Heart right ventricle (tissue), 16 donors: Measurements from ENCODE around the gene ADAM12. TPM values are rescaled to one million over a fixed set of nuclear protein-coding genes. Genes with fewer than 3 reads are reported as not detected.

ENCODE experiments used
- ATAC-seq, 8 donors: fragments of 200-7000 bp; cut with Tn5 transposase; one replicate each; pipeline ENCODE4 v1.9.1; 2020; ENCODE audit warnings: mild to moderate bottlenecking in 8 of 8, moderate library complexity in 8 of 8, moderate number of reproducible peaks in 1 of 8
- DNase-seq, 2 donors: peaks; one replicate each; pipeline ENCODE4 v3.0.0-alpha.2; 2020
- H3K27ac ChIP-seq, 10 donors: fragments of 200-600 bp; sonication (generic) in 2 of 10; one replicate each; pipeline versions ENCODE4 v1.5.0 to v1.8.0; 2020 to 2022; ENCODE audit warnings: mild to moderate bottlenecking in 3 of 10
- H3K27me3 ChIP-seq, 7 donors: fragments of 200-600 bp; one replicate each; pipeline ENCODE4 v1.8.0; 2021 to 2022; ENCODE audit warnings: mild to moderate bottlenecking in 2 of 7
- H3K36me3 ChIP-seq, 9 donors: fragments of 200-600 bp; sonication (generic) in 1 of 9; one replicate each; pipeline versions ENCODE4 v1.5.0 to v1.8.0; 2020 to 2022; ENCODE audit warnings: mild to moderate bottlenecking in 2 of 9
- H3K4me1 ChIP-seq, 9 donors: fragments of 200-600 bp; sonication (generic) in 1 of 9; one replicate each; pipeline versions ENCODE4 v1.5.0 to v1.8.0; 2020 to 2022; ENCODE audit warnings: mild to moderate bottlenecking in 4 of 9
- H3K4me3 ChIP-seq, 10 donors: fragments of 200-600 bp; sonication (generic) in 2 of 10; one replicate each; pipeline versions ENCODE4 v1.5.0 to v1.8.0; 2020 to 2022; ENCODE audit warnings: mild to moderate bottlenecking in 7 of 10, moderate library complexity in 2 of 10
- H3K9me3 ChIP-seq, 11 donors: fragments of 200-600 bp in 10 of 11; sonication (generic) in 2 of 11; one replicate each; pipeline versions ENCODE4 v1.5.0 to v1.8.0; 2013 to 2022; ENCODE audit warnings: mild to moderate bottlenecking in 2 of 11, control low read depth in 1 of 11, moderate library complexity in 1 of 11
- WGBS, 2 donors: extraction: QIAGEN DNeasy Blood & Tissue Kit; methylation state at CpG; one replicate each; pipeline ENCODE4 v1.1.7; 2013; ENCODE audit warnings: inconsistent platforms in 1 of 2; 5-methylcytosine and 5-hydroxymethylcytosine counted together
- intact Hi-C, 10 donors: fragments of 100-400 bp; cut with DNase I; formaldehyde crosslinking; loops; one replicate each; pipeline versions ENCODE4 v1.11.1 to v1.14.2; 2022
- polyA plus RNA-seq, 2 donors: library from polyadenylated mRNA; stranded (reverse); fragments of 200-250 nt; gene quantifications; one replicate each; pipeline ENCODE4 v1.2.3, GENCODE V29; 2013
- total RNA-seq, 10 donors: library from RNA; stranded (reverse); fragmentation: NEBNext Ultra II Directional in 3 of 10; extraction: Animal tissue kit (Norgen Biotek cat#: 25700) in 3 of 10; gene quantifications; one replicate each; pipeline versions ENCODE4 v1.2.1 to v1.2.4, GENCODE V29; 2021 to 2023
- TF ChIP-seq, protein P1 (sequence below), 9 donors: fragments of 200-600 bp; sonication (generic) in 2 of 9; IDR thresholded peaks; one replicate each; pipeline versions ENCODE4 v1.5.0 to v1.8.0; 2021 to 2022; ENCODE audit warnings: antibody characterized with exemption in 9 of 9, mild to moderate bottlenecking in 5 of 9, moderate library complexity in 1 of 9
- donor health status: Arrhythmogenic right ventricular cardiomyopathy.
- donor health status: ischemic (EF 13 %, LVEDD 7.1; RV severe dilation, severe dysfunction).
- donor health status: healthy with polysubstance abuse.
- donor health status: DM: no; HTN: yes; CAD: no.
- donor health status: DM: no; HTN: no; CAD: no.
- donor health status: ischemic (EF 25% LVEDD 6.9; RV normal size, moderate dysfunction).
- donor health status: ischemic (EF 25% LVEDD 5.7; RV mildly dilated, moderate dysfunction).
- donor health status: healthy.
- donor health status: DM: yes; HTN: yes; CAD: no.
- donor health status: Ischemic cardiomyopathy.
- donor health status: ischemic (EF 35%, LVEDD 5.7; RV mildly dilated, moderate dysfunction).
- donor health status: nonischemic (EF 11% LVEDD 7.7; RV severe dilation, severe dysfunction).
- donor health status: DM: yes; HTN: yes; CAD: no.
- donor health status: PGD.
- donor health status: ischemic (EF 29% LVEDD 5.4; RV normal size, mild dysfunction).
- donor health status: nonischemic (EF 23%, LVEDD 6.1; RV moderate dilation, normal function).

ADAM12 gene
- total and polyA plus RNA-seq, 12 donors = 0.07 to 6.9 (median 0.47) TPM

DNA sequence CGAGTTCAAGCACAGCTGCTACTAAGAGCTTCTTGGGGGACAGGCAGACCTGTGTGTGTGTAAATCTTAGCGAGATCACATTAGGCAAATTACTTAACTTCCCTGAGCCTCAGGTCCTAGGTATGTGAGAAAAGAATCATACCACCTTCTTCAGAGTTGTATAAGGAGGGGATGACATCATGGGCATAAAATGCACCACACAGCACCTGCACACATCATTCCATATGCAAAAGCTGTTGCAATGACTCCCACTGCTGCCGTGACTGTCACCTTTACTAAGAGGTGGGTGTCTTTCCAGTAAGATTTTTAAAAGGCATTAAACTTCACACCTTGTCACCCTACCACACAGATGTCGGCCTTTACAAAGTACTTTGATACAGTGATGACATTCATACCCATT, 345.9 kb downstream of the ADAM12 start:
- no peaks in the 10 kb centered on the region for H3K36me3 ChIP-seq
- peak overlapping the region in 1 of 10 donors; percentile 12 for H3K4me3 ChIP-seq
- no peaks in the 10 kb centered on the region for H3K9me3 ChIP-seq
- intact Hi-C loops = no loop called here
- H3K4me1 ChIP-seq = peaks cover 4 to 33% (median 22%) of the 10 kb centered on the region in 9 donors
- WGBS, 2 donors = 57 to 68% methylated on average over 4 of the region's 4 CpGs
- DNase-seq = no peak
- peak overlapping the region in 9 of 10 donors; percentile 24 to 78 (median 48) for H3K27ac ChIP-seq
- no peak for ATAC-seq
- H3K27me3 ChIP-seq = no peaks in the 10 kb centered on the region
- TF ChIP-seq, protein P1, sequence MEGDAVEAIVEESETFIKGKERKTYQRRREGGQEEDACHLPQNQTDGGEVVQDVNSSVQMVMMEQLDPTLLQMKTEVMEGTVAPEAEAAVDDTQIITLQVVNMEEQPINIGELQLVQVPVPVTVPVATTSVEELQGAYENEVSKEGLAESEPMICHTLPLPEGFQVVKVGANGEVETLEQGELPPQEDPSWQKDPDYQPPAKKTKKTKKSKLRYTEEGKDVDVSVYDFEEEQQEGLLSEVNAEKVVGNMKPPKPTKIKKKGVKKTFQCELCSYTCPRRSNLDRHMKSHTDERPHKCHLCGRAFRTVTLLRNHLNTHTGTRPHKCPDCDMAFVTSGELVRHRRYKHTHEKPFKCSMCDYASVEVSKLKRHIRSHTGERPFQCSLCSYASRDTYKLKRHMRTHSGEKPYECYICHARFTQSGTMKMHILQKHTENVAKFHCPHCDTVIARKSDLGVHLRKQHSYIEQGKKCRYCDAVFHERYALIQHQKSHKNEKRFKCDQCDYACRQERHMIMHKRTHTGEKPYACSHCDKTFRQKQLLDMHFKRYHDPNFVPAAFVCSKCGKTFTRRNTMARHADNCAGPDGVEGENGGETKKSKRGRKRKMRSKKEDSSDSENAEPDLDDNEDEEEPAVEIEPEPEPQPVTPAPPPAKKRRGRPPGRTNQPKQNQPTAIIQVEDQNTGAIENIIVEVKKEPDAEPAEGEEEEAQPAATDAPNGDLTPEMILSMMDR (IDR thresholded peaks at IDR 0.05) = no peak

DNA sequence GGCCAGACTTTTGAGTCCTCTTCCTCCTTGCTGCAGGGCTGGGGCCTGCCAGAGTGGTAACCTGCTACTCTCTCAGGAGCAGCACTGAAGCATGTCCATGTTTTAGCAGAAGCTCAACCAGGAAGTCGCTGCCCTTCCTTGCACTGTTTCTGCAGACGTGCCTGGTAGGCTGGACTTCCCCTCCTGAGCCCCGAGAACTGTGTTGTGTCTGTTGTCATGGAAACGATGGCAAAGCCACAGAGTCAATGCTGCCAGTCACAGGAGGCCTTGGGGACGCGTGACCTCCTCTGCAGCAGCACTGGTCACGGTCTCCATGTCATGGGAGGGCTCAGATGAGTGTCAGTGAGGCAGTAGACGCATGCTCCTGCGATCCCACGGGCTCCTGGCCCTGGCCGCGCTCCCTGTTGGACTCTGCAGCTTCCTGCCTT, 346.5 kb downstream of the ADAM12 start:
- TF ChIP-seq, protein P1 (IDR thresholded peaks at IDR 0.05) = no peak
- 15 to 19% methylated on average over 12 of the region's 12 CpGs for WGBS, 2 donors
- intact Hi-C loops = no loop called here
- Histone ChIP-seq H3K36me3 (no peaks in the 10 kb centered on the region), H3K27ac (peak overlapping the region in 9 of 10 donors; percentile 24 to 78 (median 48)), H3K4me3 (peak overlapping the region in 1 of 10 donors; percentile 12), H3K9me3 (no peaks in the 10 kb centered on the region), H3K27me3 (no peaks in the 10 kb centered on the region), H3K4me1 (peaks cover 4 to 33% (median 22%) of the 10 kb centered on the region in 9 donors)
- ATAC-seq (peak; percentile 95 to 99 (median 97)), DNase-seq (peak; percentile 81 to 93)

DNA sequence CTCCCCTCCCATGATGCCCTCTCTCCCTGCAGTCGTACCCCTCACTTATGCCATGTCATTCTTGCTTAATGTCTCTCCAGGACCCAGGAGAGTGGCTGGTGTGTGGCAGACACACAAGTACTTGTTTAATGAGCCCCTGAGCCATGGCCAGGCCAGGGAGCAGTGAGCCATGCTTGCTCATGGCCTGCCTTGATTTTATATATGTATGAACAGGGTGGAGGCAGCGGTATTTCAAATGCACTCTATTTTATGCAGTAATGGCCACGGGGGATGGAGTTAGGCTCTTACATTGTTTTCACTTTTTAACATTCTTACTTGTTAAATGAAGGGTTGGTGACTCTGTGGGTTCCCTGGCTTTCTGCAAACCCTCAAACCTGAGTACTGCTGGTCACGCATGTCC, 347.2 kb downstream of the ADAM12 start:
- Histone ChIP-seq H3K27ac (peak overlapping the region in 8 of 10 donors; percentile 16 to 78 (median 60)), H3K27me3 (no peaks in the 10 kb centered on the region), H3K4me1 (peaks cover 4 to 33% (median 22%) of the 10 kb centered on the region in 9 donors), H3K36me3 (no peaks in the 10 kb centered on the region), H3K9me3 (no peaks in the 10 kb centered on the region), H3K4me3 (no peak overlapping the region)
- intact Hi-C loops = no loop called here
- WGBS, 2 donors = 87 to 91% methylated on average over 4 of the region's 4 CpGs
- TF ChIP-seq, protein P1 (IDR thresholded peaks at IDR 0.05) = no peak
- ATAC-seq = no peak
- DNase-seq = no peak

DNA sequence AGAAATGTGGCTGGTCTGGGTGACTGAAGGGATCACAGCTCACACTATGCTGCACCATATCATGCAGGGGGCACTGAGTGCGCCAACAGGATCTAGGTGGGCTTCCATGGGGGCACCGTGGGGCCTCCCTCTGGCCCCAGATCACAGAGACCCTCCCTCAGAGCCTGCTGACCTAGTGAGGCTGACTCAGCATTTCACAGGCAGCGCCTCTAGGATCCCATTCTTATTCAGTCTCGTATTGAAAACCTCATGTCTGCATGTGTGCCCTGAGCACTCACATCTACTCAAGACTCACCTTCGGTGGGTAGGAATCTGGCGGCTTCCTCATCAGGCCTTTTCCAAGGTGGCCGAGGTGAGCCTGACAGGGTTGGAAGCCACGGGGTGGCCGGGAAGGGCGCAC, 350.3 kb downstream of the ADAM12 start:
- TF ChIP-seq, protein P1 (IDR thresholded peaks at IDR 0.05) = no peak
- intact Hi-C loops = no loop called here

More for the DNA sequence above, 350.3 kb downstream of the ADAM12 start:
- no peak overlapping the region for H3K4me3 ChIP-seq
- DNase-seq (no peak), ATAC-seq (no peak)
- H3K36me3 ChIP-seq = no peaks in the 10 kb centered on the region
- H3K27ac ChIP-seq = no peak overlapping the region
- H3K9me3 ChIP-seq = peaks cover 0 to 22% (median 12%) of the 10 kb centered on the region in 11 donors
- peaks cover 3 to 22% (median 18%) of the 10 kb centered on the region in 9 donors for H3K4me1 ChIP-seq
- 87 to 90% methylated on average over 10 of the region's 10 CpGs for WGBS, 2 donors
- H3K27me3 ChIP-seq = no peaks in the 10 kb centered on the region
